Neural progenitor cell (in vitro differentiated cells): Measurements from ENCODE around the gene DEXI. TPM values are rescaled to one million over a fixed set of nuclear protein-coding genes. Genes with fewer than 3 reads are reported as not detected.

Source experiments
- DNase-seq: peaks from one replicate; pipeline ENCODE4 v3.0.0-alpha.2; 2016; ENCODE audit warnings: low spot score
- H2AFZ ChIP-seq: fragments of 200-600 bp; sonication (generic); replicated peaks from 2 replicates; pipeline ENCODE4 v1.6.1; 2016; ENCODE audit warnings: antibody characterized with exemption
- H3F3A ChIP-seq: fragments of 200-600 bp; sonication (generic); 2 replicates; pipeline ENCODE4 v1.6.1; 2016; ENCODE audit warnings: antibody characterized with exemption, low read depth
- H3K27ac ChIP-seq: fragments of 200-600 bp; sonication (generic); 2 replicates; pipeline ENCODE4 v1.5.1; 2016; ENCODE audit warnings: mild to moderate bottlenecking
- H3K27me3 ChIP-seq: fragments of 200-600 bp; sonication (generic); 2 replicates; pipeline ENCODE4 v1.6.1; 2016; ENCODE audit warnings: mild to moderate bottlenecking, moderate library complexity
- H3K36me3 ChIP-seq: fragments of 200-600 bp; sonication (generic); 2 replicates; pipeline ENCODE4 v1.5.1; 2016
- H3K4me1 ChIP-seq: fragments of 200-600 bp; sonication (generic); 2 replicates; pipeline ENCODE4 v1.6.1; 2016; ENCODE audit warnings: mixed run types
- H3K4me2 ChIP-seq: fragments of 200-600 bp; sonication (generic); 2 replicates; pipeline ENCODE4 v1.6.1; 2016
- H3K4me3 ChIP-seq: fragments of 200-600 bp; sonication (generic); 2 replicates; pipeline ENCODE4 v1.5.1; 2016
- H3K79me2 ChIP-seq: fragments of 200-600 bp; sonication (generic); 2 replicates; pipeline ENCODE4 v1.6.1; 2016; ENCODE audit warnings: low read depth
- H3K9ac ChIP-seq: fragments of 200-600 bp; sonication (generic); 2 replicates; pipeline ENCODE4 v1.6.1; 2016
- H3K9me3 ChIP-seq: fragments of 200-600 bp; sonication (generic); 2 replicates; pipeline ENCODE4 v1.5.1; 2016; ENCODE audit warnings: low read depth
- H4K20me1 ChIP-seq: fragments of 200-600 bp; sonication (generic); 2 replicates; pipeline ENCODE4 v1.6.1; 2016; ENCODE audit warnings: low read depth
- H3K27ac Mint-ChIP-seq: 3 replicates; pipeline ENCODE4 v1.8.0; 2021; ENCODE audit warnings: mixed read lengths
- H3K27me3 Mint-ChIP-seq: 2 replicates; pipeline ENCODE4 v1.8.0; 2022; ENCODE audit warnings: low read depth, mild to moderate bottlenecking, inconsistent platforms, moderate library complexity, mixed read lengths; ENCODE audit not compliant: insufficient read depth
- H3K36me3 Mint-ChIP-seq: 3 replicates; pipeline ENCODE4 v1.8.0; 2021; ENCODE audit warnings: mixed read lengths
- H3K4me1 Mint-ChIP-seq: 3 replicates; pipeline ENCODE4 v1.8.0; 2021; ENCODE audit warnings: mixed read lengths
- H3K4me3 Mint-ChIP-seq: 3 replicates; pipeline ENCODE4 v1.8.0; 2021; ENCODE audit warnings: mild to moderate bottlenecking, moderate library complexity, mixed read lengths
- H3K9me3 Mint-ChIP-seq: 3 replicates; pipeline ENCODE4 v1.8.0; 2020; ENCODE audit warnings: mixed read lengths
- CTCF ChIP-seq: fragments of 200-600 bp; sonication (generic); IDR thresholded peaks from 2 replicates; pipeline ENCODE4 v1.5.1; 2017; ENCODE audit warnings: antibody characterized with exemption, mild to moderate bottlenecking
- EZH2 ChIP-seq: fragments of 200-600 bp; sonication (generic); IDR thresholded peaks from 2 replicates; pipeline ENCODE4 v1.6.1; 2017; ENCODE audit warnings: antibody characterized with exemption, mild to moderate bottlenecking, moderate library complexity
- EZH2phosphoT487 ChIP-seq: fragments of 200-600 bp; sonication (generic); IDR thresholded peaks from 2 replicates; pipeline ENCODE4 v1.6.1; 2017; ENCODE audit warnings: antibody characterized with exemption
- total RNA-seq: library from RNA; depleted of rRNA; stranded (reverse); fragments of >200 nt; gene quantifications from 2 replicates; pipeline ENCODE4 v1.2.3, GENCODE V29; 2015; ENCODE audit warnings: low replicate concordance

Gene DEXI
- total RNA-seq, 1 donor from 2014 or later, result 16.4 TPM

GRCh38 chr16:10911267-10911666 is 31.0 kb downstream of the DEXI start:
- Mint-ChIP-seq H3K9me3 (no peaks in the 10 kb centered on the region), H3K27me3 (peaks cover 4% of the 10 kb centered on the region), H3K36me3 (no peaks in the 10 kb centered on the region), H3K4me1 (no peaks in the 10 kb centered on the region), H3K27ac (no peak overlapping the region), H3K4me3 (no peak overlapping the region)
- Histone ChIP-seq H3K79me2 (no peaks in the 10 kb centered on the region), H3K4me1 (no peaks in the 10 kb centered on the region), H3K9me3 (no peaks in the 10 kb centered on the region), H3K4me3 (no peak overlapping the region), H3K27me3 (no peaks in the 10 kb centered on the region), H3F3A (no peaks in the 10 kb centered on the region), H4K20me1 (no peaks in the 10 kb centered on the region), H3K27ac (no peak overlapping the region), H3K9ac (no peak overlapping the region), H3K4me2 (no peak overlapping the region), H2AFZ (no peak overlapping the region), H3K36me3 (no peaks in the 10 kb centered on the region)
- no peak for TF ChIP-seq EZH2phosphoT487
- TF ChIP-seq CTCF, result no peak
- no peak for TF ChIP-seq EZH2
- no peak for DNase-seq

GRCh38 chr16:10907757-10908045 is 34.6 kb downstream of the DEXI start:
- no peaks in the 10 kb centered on the region for H3K9me3 ChIP-seq
- no peak for DNase-seq
- H3K4me3 ChIP-seq, result no peak overlapping the region
- no peaks in the 10 kb centered on the region for H3K79me2 ChIP-seq
- H2AFZ ChIP-seq, result no peak overlapping the region
- no peaks in the 10 kb centered on the region for H3K4me1 ChIP-seq
- H3K4me2 ChIP-seq, result no peak overlapping the region
- no peaks in the 10 kb centered on the region for H3K36me3 Mint-ChIP-seq
- no peaks in the 10 kb centered on the region for H4K20me1 ChIP-seq
- no peaks in the 10 kb centered on the region for H3K4me1 Mint-ChIP-seq
- no peaks in the 10 kb centered on the region for H3K36me3 ChIP-seq
- H3K4me3 Mint-ChIP-seq, result no peak overlapping the region
- peaks cover 8% of the 10 kb centered on the region for H3K27me3 Mint-ChIP-seq
- no peak overlapping the region for H3K27ac ChIP-seq
- no peak for TF ChIP-seq CTCF
- no peak for TF ChIP-seq EZH2phosphoT487
- H3K27me3 ChIP-seq, result no peaks in the 10 kb centered on the region
- H3K27ac Mint-ChIP-seq, result no peak overlapping the region
- H3F3A ChIP-seq, result no peaks in the 10 kb centered on the region
- no peak overlapping the region for H3K9ac ChIP-seq
- H3K9me3 Mint-ChIP-seq, result peaks cover 7% of the 10 kb centered on the region

GRCh38 chr16:10906914-10907756 is 35.1 kb downstream of the DEXI start:
- H3K4me1 ChIP-seq, result no peaks in the 10 kb centered on the region
- Mint-ChIP-seq H3K36me3 (no peaks in the 10 kb centered on the region), H3K9me3 (peaks cover 9% of the 10 kb centered on the region), H3K27me3 (peaks cover 9% of the 10 kb centered on the region), H3K4me1 (no peaks in the 10 kb centered on the region), H3K4me3 (no peak overlapping the region), H3K27ac (no peak overlapping the region)
- no peak overlapping the region for H3K4me2 ChIP-seq
- H3F3A ChIP-seq, result no peaks in the 10 kb centered on the region
- H3K36me3 ChIP-seq, result no peaks in the 10 kb centered on the region
- no peak overlapping the region for H3K27ac ChIP-seq
- H3K9me3 ChIP-seq, result no peaks in the 10 kb centered on the region
- H3K9ac ChIP-seq, result no peak overlapping the region
- H3K79me2 ChIP-seq, result no peaks in the 10 kb centered on the region
- H3K4me3 ChIP-seq, result no peak overlapping the region
- no peak for DNase-seq
- no peaks in the 10 kb centered on the region for H4K20me1 ChIP-seq
- H3K27me3 ChIP-seq, result no peaks in the 10 kb centered on the region
- TF ChIP-seq EZH2 (no peak), EZH2phosphoT487 (no peak), CTCF (no peak)
- no peak overlapping the region for H2AFZ ChIP-seq
